A673 (cell line): ENCODE measurements around the gene TMEM218.

Experiments used
- EZH2 ChIP-seq: fragments of 200-600 bp; sonication (generic); IDR thresholded peaks from 2 replicates; pipeline ENCODE4 v1.6.1; 2017; ENCODE audit warnings: borderline replicate concordance, low read depth, mild to moderate bottlenecking, mixed read lengths, antibody characterized with exemption, low read length; ENCODE audit not compliant: poor library complexity, severe bottlenecking
- TF ChIP-seq, protein P1 (sequence below): fragments of 300-800, 200-600 bp; sonication (generic); conservative IDR thresholded peaks from 2 replicates; pipeline ENCODE4 v1.5.1; 2017; ENCODE audit warnings: low read depth, mild to moderate bottlenecking, antibody characterized with exemption, low read length, moderate library complexity, mixed read lengths

DNA sequence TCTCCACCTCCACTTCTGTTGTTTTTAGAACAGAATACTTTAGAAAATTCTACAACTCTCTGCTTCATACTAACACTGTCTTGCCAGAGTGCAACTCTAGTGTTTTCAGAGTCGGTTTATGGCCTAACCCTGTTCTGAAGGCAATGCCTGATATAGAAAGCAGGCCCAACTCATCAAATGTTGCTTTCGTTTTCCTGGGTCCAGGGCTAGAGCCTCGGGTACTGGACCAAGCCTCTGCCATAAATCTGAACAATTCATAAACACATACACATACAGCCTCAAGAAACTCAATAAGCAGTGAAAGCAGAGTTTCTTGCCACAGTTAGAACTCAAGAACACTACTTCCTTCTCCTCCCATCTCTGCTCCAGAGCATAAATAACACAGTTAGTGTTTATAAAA is 9.8 kb downstream of the TMEM218 start:
- TF ChIP-seq, protein P1, sequence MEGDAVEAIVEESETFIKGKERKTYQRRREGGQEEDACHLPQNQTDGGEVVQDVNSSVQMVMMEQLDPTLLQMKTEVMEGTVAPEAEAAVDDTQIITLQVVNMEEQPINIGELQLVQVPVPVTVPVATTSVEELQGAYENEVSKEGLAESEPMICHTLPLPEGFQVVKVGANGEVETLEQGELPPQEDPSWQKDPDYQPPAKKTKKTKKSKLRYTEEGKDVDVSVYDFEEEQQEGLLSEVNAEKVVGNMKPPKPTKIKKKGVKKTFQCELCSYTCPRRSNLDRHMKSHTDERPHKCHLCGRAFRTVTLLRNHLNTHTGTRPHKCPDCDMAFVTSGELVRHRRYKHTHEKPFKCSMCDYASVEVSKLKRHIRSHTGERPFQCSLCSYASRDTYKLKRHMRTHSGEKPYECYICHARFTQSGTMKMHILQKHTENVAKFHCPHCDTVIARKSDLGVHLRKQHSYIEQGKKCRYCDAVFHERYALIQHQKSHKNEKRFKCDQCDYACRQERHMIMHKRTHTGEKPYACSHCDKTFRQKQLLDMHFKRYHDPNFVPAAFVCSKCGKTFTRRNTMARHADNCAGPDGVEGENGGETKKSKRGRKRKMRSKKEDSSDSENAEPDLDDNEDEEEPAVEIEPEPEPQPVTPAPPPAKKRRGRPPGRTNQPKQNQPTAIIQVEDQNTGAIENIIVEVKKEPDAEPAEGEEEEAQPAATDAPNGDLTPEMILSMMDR: no peak
- TF ChIP-seq EZH2: no peak
